Stomach (tissue), 4 donors: ENCODE results near the gene EPB41L2.
"Not testable (repeated sequence)": the region's sequence is repeated elsewhere in the genome, so short reads cannot be mapped to it uniquely, and the experiment has no call there.

Experiments used
- POLR2A ChIP-seq, 4 donors: fragments of 450-650 bp; IDR thresholded peaks; one replicate each; pipeline ENCODE4 v1.6.1; 2016; ENCODE audit warnings: antibody characterized with exemption in 4 of 4, control low read depth in 2 of 4, mild to moderate bottlenecking in 1 of 4, moderate library complexity in 1 of 4
- TF ChIP-seq, protein P1 (sequence below), 7 experiments: fragments of 450-650 bp in 4 of 7; fragments of 200-600 bp in 3 of 7; sonication (generic) in 3 of 7; IDR thresholded peaks; one replicate each; pipeline ENCODE4 v1.5.1; 2016 to 2019; ENCODE audit warnings: antibody characterized with exemption in 7 of 7, control low read depth in 2 of 7, mild to moderate bottlenecking in 1 of 7

DNA sequence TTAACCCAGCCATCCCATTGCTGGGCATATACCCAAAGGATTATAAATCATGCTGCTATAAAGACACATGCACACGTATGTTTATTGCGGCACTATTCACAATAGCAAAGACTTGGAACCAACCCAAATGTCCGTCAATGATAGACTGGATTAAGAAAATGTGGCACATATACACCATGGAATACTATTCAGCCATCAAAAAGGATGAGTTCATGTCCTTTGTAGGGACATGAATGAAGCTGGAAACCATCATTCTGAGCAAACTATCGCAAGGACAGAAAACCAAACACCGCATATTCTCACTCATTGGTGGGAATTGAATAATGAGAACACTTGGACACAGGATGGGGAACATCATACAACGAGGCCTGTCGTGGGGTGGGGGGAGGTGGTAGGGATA is 28.9 kb upstream of the EPB41L2 start:
- TF ChIP-seq, protein P1, sequence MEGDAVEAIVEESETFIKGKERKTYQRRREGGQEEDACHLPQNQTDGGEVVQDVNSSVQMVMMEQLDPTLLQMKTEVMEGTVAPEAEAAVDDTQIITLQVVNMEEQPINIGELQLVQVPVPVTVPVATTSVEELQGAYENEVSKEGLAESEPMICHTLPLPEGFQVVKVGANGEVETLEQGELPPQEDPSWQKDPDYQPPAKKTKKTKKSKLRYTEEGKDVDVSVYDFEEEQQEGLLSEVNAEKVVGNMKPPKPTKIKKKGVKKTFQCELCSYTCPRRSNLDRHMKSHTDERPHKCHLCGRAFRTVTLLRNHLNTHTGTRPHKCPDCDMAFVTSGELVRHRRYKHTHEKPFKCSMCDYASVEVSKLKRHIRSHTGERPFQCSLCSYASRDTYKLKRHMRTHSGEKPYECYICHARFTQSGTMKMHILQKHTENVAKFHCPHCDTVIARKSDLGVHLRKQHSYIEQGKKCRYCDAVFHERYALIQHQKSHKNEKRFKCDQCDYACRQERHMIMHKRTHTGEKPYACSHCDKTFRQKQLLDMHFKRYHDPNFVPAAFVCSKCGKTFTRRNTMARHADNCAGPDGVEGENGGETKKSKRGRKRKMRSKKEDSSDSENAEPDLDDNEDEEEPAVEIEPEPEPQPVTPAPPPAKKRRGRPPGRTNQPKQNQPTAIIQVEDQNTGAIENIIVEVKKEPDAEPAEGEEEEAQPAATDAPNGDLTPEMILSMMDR (IDR thresholded peaks at IDR 0.05): not testable (repeated sequence)
- TF ChIP-seq POLR2A (IDR thresholded peaks at IDR 0.05): not testable (repeated sequence)
